Stimulated activated CD4-positive, alpha-beta T cell treated with anti-CD3 and anti-CD28 coated beads, Interleukin-1b, Interleukin-23, amount 100 ng/mL, for 4 hours (primary cell): ENCODE data around the gene NUP214.

Experiments used
- DNase-seq, 2 donors: peaks; one replicate each; pipeline ENCODE4 v3.0.0-alpha.2; 2020; ENCODE audit warnings: low read depth in 2 of 2

NUP214 gene

GRCh38 chr9:131125288-131126058, at the start of gene NUP214:
Gene NUP214, plus strand, starts transcription at chr9:131125586. Its CDS starts 119 bp downstream, at chr9:131125705.
- peak; percentile 98 to 99 for DNase-seq

- DNase-seq = no peak
Observed at GRCh38 chr9:131076347-131077195, 48.8 kb upstream of the NUP214 start.

- no peak for DNase-seq
Observed at GRCh38 chr9:131078427-131079366, 46.7 kb upstream of the NUP214 start.

- no peak for DNase-seq
Observed at GRCh38 chr9:131080589-131080988, 44.8 kb upstream of the NUP214 start.

GRCh38 chr9:131081868-131082267, 43.5 kb upstream of the NUP214 start:
- no peak for DNase-seq

- no peak for DNase-seq
Observed at GRCh38 chr9:131082774-131083512, 42.4 kb upstream of the NUP214 start.

- no peak for DNase-seq
Observed at GRCh38 chr9:131084661-131085369, 40.6 kb upstream of the NUP214 start.

- no peak for DNase-seq
Observed at GRCh38 chr9:131085370-131086122, 39.8 kb upstream of the NUP214 start.

- no peak for DNase-seq
Observed at GRCh38 chr9:131087354-131087893, 38.0 kb upstream of the NUP214 start.

- DNase-seq = no peak
Observed at GRCh38 chr9:131090025-131090787, 35.2 kb upstream of the NUP214 start.

- DNase-seq = no peak
Observed at GRCh38 chr9:131091352-131091992, 33.9 kb upstream of the NUP214 start.

- no peak for DNase-seq
Observed at GRCh38 chr9:131092030-131092429, 33.4 kb upstream of the NUP214 start.

GRCh38 chr9:131092548-131093440, 32.6 kb upstream of the NUP214 start:
- no peak for DNase-seq

GRCh38 chr9:131094015-131094414, 31.4 kb upstream of the NUP214 start:
- no peak for DNase-seq

GRCh38 chr9:131094622-131095021, 30.8 kb upstream of the NUP214 start:
- DNase-seq = no peak

GRCh38 chr9:131095666-131096268, 29.6 kb upstream of the NUP214 start:
- no peak for DNase-seq
